T-helper 2 cell treated with Interferon-gamma antibody and Interleukin-4, amounts not matched to agents 100 ng/mL and 5 ng/mL, for 36 hours (primary cell): ENCODE results near the gene ARFIP1. TPM values are rescaled to one million over a fixed set of nuclear protein-coding genes. Genes with fewer than 3 reads are reported as not detected.
"Not testable (repeated sequence)": the region's sequence is repeated elsewhere in the genome, so short reads cannot be mapped to it uniquely, and the experiment has no call there.

Experiments
- intact Hi-C: fragments of 100-400 bp; cut with micrococcal nuclease; formaldehyde crosslinking; loops from one replicate; pipeline ENCODE4 v1.15.1; 2023
- total RNA-seq: library from RNA; stranded (reverse); gene quantifications from 2 replicates; pipeline ENCODE4 v1.2.3, GENCODE V29; 2022

The ARFIP1 gene, protein sequence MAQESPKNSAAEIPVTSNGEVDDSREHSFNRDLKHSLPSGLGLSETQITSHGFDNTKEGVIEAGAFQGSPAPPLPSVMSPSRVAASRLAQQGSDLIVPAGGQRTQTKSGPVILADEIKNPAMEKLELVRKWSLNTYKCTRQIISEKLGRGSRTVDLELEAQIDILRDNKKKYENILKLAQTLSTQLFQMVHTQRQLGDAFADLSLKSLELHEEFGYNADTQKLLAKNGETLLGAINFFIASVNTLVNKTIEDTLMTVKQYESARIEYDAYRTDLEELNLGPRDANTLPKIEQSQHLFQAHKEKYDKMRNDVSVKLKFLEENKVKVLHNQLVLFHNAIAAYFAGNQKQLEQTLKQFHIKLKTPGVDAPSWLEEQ
- 17.1 and 20.3 TPM in 2 replicates for total RNA-seq

DNA sequence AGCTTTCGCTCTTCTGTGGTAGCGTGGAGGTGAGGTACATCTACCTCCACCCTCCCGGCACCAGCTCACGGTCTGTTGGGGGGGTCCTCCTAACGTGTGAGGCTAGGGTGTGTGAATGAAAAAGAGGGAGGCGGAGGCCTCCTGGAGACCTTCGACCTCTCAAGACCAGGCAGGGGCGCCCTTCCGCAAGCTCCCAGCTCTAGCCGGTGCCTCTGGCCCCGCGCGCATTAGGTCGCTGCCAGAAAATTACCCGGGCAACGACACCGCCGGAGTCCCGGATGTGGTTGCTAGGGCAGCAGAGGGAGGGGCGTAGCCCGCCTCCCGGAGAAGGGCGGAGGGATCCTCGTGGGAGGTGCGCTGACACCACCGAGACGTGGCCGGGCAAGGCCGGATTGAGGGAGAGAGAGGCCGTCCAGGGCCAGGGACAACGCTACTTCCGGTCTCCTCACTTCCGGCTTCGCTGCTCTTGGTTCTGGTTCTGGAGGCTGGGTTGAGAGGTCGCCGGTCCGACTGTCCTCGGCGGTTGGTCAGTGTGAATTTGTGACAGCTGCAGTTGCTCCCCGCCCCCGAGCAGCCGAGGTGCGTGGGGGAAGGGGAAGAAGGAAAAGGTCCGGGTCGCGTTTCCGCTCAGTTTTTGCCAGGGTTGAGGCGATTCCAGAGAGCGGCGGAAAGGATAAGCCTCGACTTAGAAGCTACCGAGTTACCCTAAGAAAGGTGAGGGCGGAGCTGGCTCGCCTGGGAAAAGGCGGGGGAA, at the start of gene ARFIP1, which contains the start of gene TIGD4:
ARFIP1 (plus strand) TSS at position 442 of the 754 bp plus-strand sequence. CDS start 49,680 bp downstream, outside the sequence.
TIGD4 (minus strand) TSS at position 218 of the 754 bp plus-strand sequence. CDS start 8,726 bp downstream, outside the sequence.
- intact Hi-C loops = loop anchor here (1.0 to 10.0 kb wide), 9 partner anchors 27 to 1775 kb away; partner anchors contain the start of genes FBXW7, PLRG1 and RPS3A

DNA sequence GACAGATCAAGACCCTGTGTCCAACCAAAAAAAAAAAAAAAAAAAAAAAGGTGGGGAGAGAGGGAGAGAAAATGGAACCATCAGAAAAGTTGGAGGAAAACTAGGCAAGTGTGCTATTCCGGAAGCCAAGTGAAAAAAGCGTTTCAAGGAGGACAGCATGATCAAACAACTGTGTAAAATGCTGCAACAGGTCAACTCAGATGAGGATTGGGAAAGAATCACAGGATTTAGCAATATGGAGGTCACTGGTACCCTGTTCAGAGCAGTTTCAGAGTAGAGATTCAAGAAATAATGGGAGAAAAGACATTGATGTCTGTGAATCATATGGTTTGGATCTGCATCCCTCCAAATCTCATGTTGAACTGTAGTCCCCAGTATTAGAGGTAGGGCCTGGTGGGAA, 47.8 kb upstream of the ARFIP1 start:
- intact Hi-C loops = no loop called here

DNA sequence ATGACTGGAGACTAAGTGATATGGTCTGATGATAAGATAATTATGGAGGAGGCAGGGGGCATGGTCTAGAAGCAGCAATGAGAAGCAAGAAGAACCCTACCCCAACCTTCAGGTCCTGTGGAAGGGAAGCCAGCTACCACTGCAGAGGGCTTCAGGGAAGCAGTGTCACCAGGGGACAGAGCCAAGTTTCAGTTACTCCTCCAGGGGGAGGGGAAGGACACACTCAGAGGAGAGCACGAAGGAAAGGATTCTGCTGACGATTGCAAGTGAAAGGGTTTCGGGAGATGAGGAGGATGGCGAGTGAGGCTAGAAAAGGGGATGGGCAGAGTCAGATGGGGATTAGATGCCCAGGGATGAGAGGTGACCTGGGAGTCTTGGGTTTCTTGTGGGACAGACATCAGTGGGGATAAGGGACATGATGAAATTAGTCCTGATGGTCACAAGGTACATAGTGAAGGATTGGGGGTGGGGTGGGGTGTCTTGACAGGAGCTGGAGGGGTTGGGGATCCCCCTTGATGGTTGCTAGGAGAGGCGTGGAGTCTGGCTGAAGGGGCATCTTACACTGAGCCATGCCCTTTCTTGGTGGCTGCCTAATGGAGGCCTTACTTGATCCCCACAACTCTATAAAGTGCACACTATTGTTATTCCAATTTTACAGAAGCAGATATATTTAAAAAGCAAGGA, 45.6 kb upstream of the ARFIP1 start:
- intact Hi-C loops = no loop called here

DNA sequence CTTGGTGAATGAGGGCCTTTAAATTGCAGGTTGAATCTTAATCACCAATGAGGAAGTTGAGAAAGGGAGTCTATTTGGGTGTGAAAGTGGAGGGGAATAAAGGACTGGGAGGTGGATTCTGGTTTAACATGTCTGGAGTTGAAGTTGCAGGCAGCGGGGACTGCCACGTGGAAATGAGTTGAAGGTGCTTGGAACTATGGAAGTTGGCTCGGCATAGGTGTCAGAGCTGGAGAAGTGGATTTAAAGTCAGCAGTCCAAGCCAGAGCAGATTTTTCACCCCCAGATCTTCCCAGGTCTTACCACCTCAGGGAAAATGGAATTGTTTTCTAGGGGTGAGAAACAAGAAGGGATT, 45.1 kb upstream of the ARFIP1 start:
- intact Hi-C loops = loop anchor here (1.0 to 5.0 kb wide), 4 partner anchors 92 to 326 kb away; no protein-coding TSS in a partner anchor

- intact Hi-C loops = loop anchor here (1.0 to 5.0 kb wide), 4 partner anchors 93 to 327 kb away; no protein-coding TSS in a partner anchor
These were observed 44.3 kb upstream of the ARFIP1 start for GRCh38 chr4:152735396-152735859.

- intact Hi-C loops = loop anchor here (1.0 to 5.0 kb wide), 4 partner anchors 94 to 328 kb away; no protein-coding TSS in a partner anchor
These were observed 43.8 kb upstream of the ARFIP1 start for GRCh38 chr4:152735906-152736305.

DNA sequence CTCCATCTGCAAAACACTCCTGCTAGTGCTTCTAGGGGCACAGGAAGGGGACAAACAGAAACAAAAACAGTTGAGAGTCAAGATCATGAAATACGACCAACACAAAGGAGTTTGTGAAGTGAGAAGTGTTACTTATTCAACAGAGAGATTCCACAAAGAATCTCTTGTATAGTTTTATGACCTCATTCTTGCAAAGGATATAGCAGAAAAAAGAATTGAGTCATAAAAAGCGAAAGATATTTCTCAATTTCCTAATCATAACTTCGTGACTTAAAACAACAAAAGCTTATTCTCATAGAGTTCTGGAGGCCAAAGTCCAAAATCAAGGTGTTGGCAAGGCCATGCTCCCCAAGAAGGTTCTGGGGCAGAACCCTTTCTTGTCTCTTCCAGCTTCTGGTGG, 40.9 kb upstream of the ARFIP1 start:
- intact Hi-C loops = loop anchor here (5.0 kb wide), 1 partner anchor 97 kb away; no protein-coding TSS in a partner anchor

DNA sequence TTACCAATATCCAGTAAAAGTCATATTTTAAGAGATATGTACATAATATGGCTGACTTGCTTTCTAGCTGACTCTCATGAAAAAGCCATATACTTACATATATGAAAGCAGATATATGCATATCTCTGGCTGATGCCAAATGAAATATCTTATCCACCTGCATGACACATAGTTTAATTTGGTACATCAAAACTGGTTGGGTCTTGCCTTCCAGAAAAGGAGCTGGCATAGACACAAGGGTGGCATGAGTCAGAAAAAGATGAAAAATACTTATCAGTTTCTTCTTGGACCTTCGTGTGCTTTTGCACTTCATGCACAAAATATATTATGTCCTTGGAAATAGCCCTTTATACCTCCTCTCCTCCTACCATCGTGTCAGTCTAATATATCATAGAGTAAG, 32.3 kb upstream of the ARFIP1 start:
- intact Hi-C loops = no loop called here

DNA sequence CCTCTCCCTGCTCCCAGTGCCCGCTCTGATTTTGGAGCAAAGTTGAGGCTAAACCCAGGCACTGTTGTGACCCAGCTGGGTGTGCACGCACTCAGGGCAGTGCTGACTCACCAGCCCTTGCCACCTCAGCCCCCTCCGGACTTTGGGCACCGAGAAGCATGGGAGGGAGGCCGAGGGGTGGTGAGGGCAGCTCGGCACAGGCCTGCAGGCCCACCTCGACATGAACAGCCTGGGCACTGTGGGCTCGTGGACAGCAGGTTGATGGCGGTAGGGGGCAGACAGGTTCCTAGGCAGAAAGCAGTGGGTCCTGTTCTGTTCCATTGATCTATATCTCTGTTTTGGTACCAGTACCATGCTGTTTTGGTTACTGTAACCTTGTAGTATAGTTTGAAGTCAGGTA, 31.1 kb upstream of the ARFIP1 start:
- intact Hi-C loops = no loop called here

DNA sequence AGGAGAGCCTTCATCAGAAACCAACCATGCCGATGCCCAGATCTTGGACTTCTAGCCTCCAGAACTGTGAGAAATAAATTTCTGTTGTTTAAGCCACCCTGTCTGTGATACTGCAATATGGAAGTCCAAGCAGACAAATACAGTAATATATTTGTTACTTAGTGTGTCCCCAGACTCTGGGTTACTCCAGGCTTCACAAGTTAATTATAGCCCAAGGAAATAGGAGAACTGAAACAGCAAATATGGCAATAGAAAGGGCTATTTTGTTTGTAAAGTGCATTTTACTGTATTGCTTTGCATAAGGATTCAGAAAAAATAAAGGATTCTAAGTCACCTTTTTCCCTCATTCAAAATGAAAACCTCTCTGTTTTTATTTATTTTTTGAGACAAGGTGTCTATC, 16.0 kb upstream of the ARFIP1 start:
- intact Hi-C loops = no loop called here

DNA sequence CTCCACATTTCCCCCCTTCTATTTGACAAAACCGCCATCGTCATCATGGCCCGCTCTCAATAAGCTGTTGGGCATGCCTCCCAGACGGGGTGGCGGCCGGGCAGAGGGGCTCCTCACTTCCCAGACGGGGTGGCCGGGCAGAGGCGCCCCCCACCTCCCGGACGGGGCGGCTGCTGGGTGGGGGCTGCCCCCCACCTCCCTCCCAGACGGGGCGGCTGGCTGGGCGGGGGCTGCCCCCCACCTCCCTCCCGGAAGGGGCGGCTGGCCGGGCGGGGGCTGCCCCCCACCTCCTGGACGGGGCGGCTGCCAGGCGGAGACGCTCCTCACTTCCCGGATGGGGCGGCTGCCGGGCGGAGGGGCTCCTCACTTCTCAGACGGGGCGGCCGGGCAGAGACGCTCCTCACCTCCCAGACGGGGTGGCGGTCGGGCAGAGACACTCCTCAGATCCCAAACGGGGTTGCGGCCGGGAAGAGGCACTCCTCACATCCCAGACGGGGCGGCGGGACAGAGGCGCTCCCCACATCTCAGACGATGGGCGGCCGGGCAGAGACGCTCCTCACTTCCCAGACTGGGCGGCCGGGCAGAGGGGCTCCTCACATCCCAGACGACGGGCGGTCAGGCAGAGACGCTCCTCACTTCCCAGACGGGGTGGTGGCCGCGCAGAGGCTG, 14.6 kb upstream of the ARFIP1 start:
- intact Hi-C loops = not testable (repeated sequence)

DNA sequence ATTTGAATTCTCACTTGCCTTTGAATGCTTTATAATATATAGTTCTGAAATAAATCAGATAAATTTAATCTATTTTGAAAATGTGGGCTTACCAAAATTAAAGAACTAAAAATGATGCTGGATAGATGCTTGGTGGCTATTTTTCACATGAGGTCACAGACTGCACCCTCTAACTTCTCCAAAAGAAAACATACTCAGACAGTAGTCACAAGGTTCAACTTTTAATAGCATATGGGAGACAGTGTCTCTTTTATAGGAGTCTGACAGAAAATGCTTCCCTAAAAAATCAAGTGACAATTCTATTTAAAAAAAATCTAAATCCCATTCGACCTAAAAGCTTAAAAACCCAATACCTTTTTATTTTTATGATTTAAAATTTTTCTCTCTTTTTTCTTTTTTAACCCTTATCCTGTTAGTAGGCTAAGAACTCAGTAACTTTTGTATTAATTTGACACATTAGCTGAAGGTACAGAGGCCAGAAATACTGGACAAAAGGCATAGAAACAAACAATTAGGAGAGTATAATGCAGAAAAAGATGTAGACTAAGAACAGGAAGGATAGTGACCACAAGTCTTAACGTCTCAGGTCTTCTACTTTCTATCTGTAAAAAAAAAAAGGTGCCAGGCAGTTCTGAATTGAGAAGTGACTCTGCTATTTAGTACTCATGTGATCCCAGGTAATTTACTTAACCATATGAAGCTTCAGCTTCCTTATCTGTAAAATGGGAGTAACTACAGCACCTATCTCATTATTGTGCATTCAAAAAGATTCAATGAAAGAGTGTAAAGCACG, 7.8 kb upstream of the ARFIP1 start:
- intact Hi-C loops = loop anchor here (10.0 kb wide), 1 partner anchor 1783 kb away; the partner anchor contains the start of gene PLRG1

- intact Hi-C loops = loop anchor here (10.0 kb wide), 1 partner anchor 1781 kb away; the partner anchor contains the start of gene PLRG1
These were observed 6.4 kb upstream of the ARFIP1 start for GRCh38 chr4:152773339-152773738.

GRCh38 chr4:152773953-152774352, 5.8 kb upstream of the ARFIP1 start:
- intact Hi-C loops = loop anchor here (10.0 kb wide), 1 partner anchor 1781 kb away; the partner anchor contains the start of gene PLRG1

DNA sequence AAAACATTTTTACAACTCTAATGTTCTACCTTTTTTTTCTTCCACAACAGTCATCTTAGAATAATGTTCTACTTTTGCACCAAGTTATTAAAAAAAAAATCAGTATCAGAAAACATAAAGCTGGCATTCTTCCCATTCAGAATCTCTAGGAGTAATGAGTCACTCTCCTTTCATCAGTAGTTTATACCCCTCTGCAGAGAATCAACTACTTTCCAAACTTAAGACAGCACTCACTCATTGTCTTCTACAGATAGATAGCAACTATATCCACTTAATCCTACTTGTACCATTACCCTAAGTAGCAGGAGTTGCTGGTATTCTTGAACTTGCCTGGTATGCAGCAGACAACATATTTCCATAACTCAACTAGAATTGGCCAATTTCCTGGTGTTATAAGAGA, 3.4 kb upstream of the ARFIP1 start:
- intact Hi-C loops = loop anchor here (5.0 to 10.0 kb wide), 3 partner anchors 71 to 1778 kb away; partner anchors contain the start of gene PLRG1

DNA sequence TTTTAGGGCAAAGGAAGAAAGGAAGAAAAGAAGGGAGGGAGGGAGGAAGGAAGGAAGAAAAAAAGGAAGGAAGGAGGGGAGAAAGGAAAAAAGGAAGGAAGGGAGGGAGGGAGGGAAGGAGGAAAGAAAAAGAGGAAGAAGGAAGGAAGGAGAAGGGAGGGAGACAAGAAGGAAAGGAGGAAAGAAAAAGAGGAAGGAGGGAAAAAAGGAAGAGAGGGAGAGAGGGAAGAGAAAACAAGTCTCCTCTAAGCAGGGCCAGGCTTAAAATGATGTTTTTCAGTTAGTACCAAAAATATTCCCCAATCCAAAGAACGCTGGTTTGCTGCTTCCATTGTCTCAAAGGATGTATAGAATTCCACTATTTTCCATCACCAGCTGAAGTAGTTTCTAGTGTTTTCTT, 2.3 kb upstream of the ARFIP1 start:
- intact Hi-C loops = loop anchor here (5.0 to 10.0 kb wide), 3 partner anchors 70 to 1777 kb away; partner anchors contain the start of gene PLRG1

- intact Hi-C loops = loop anchor here (1.0 to 10.0 kb wide), 9 partner anchors 28 to 1776 kb away; partner anchors contain the start of genes FBXW7, PLRG1 and RPS3A
These were observed 870 bp upstream of the ARFIP1 start for GRCh38 chr4:152778656-152779512.

GRCh38 chr4:152780267-152780778, 569 bp downstream of the ARFIP1 start:
- intact Hi-C loops = no loop called here
